HepG2 (cell line): ENCODE data around the gene KLF3. TPM values are rescaled to one million over a fixed set of nuclear protein-coding genes. Genes with fewer than 3 reads are reported as not detected.

Experiments used
- ATAC-seq: fragments of 200-7000 bp; cut with Tn5 transposase; 3 replicates; pipeline ENCODE4 v1.9.1; 2020; ENCODE audit warnings: mild to moderate bottlenecking, moderate library complexity
- BruUV-seq: library from RNA; stranded (reverse); fragments of 400-500 nt; replicated peaks from 2 replicates; lab custom pipeline; 2021; lab: Mats Ljungman, UMichigan
- CTCF ChIA-PET: fragments of 300-600 bp; formaldehyde crosslinking; extraction: SDS; loops from one replicate; lab custom pipeline; 2021; ENCODE audit warnings: low total read pairs, inconsistent platforms, low intra/inter-chr PET ratio; lab: Yijun Ruan, JAX
- POLR2A ChIA-PET: fragments of 350-600 bp; sonication (Branson Sonifier 250); formaldehyde crosslinking; loops from one replicate; lab custom pipeline; 2020; ENCODE audit warnings: antibody characterized with exemption, inconsistent platforms; lab: Yijun Ruan, JAX
- DNase-seq: peaks from one replicate; pipeline ENCODE4 v3.0.0-alpha.2; 2015; ENCODE audit warnings: low spot score
- FAIRE-seq: peaks from 3 replicates; lab custom pipeline; 2011; peaks lifted over from hg19 to GRCh38; lab: Jason Lieb, UNC
- H2AFZ ChIP-seq: one replicate; pipeline ENCODE4 v1.6.1; 2011; ENCODE audit warnings: low read length, inconsistent platforms
- H3K27ac ChIP-seq: fragments of 300-600 bp; 3 replicates; pipeline ENCODE4 v1.8.0; 2011; ENCODE audit warnings: mixed run types, mild to moderate bottlenecking, mixed read lengths, low read length, inconsistent platforms; ENCODE audit not compliant: insufficient read depth; ENCODE audit errors: extremely low read length
- H3K27me3 ChIP-seq, 2 experiments: fragments of 200-600 bp in 1 of 2; 2 replicates in 1 of 2; 3 replicates in 1 of 2; pipeline versions ENCODE4 v1.6.0 to v1.8.0; 2011; ENCODE audit warnings: low read length in 2 of 2, mild to moderate bottlenecking in 2 of 2, moderate library complexity in 2 of 2, inconsistent platforms in 1 of 2; ENCODE audit not compliant: insufficient read depth in 2 of 2, control insufficient read depth in 1 of 2
- H3K36me3 ChIP-seq, 2 experiments: fragments of 200-600 bp in 1 of 2; replicated peaks in 1 of 2; 2 replicates in 1 of 2; 3 replicates in 1 of 2; pipeline versions ENCODE4 v1.5.1 to v1.8.0; 2011; ENCODE audit warnings: low read length in 2 of 2, inconsistent platforms in 1 of 2; ENCODE audit not compliant: insufficient read depth in 2 of 2, control insufficient read depth in 1 of 2
- H3K4me1 ChIP-seq: 2 replicates; pipeline ENCODE4 v1.5.1; 2012; ENCODE audit warnings: low read length, inconsistent platforms; ENCODE audit not compliant: insufficient read depth
- H3K4me2 ChIP-seq: 2 replicates; pipeline ENCODE4 v1.6.0; 2011; ENCODE audit warnings: low read depth, low read length, inconsistent platforms
- H3K4me3 ChIP-seq, 3 experiments: fragments of 200-600 bp in 1 of 3; sonication (generic), shearing (Covaris generic) in 1 of 3; replicated peaks in 1 of 3; 2 replicates each; pipeline ENCODE4 v1.5.1; 2011 to 2016; ENCODE audit warnings: low read length in 3 of 3, inconsistent platforms in 2 of 3, low read depth in 2 of 3, mild to moderate bottlenecking in 2 of 3, control low read depth in 1 of 3, mixed read lengths in 1 of 3; ENCODE audit not compliant: insufficient read depth in 1 of 3
- H3K79me2 ChIP-seq: one replicate; pipeline ENCODE4 v1.6.1; 2011; ENCODE audit warnings: low read length, inconsistent platforms; ENCODE audit not compliant: insufficient read depth
- H3K9ac ChIP-seq: 2 replicates; pipeline ENCODE4 v1.6.0; 2011; ENCODE audit warnings: mild to moderate bottlenecking, low read depth, low read length, inconsistent platforms; ENCODE audit not compliant: insufficient read depth
- H3K9me3 ChIP-seq: 2 replicates; pipeline ENCODE4 v1.5.1; 2012; ENCODE audit warnings: mild to moderate bottlenecking, low read length
- H4K20me1 ChIP-seq: 2 replicates; pipeline ENCODE4 v1.6.0; 2011; ENCODE audit warnings: inconsistent platforms, mild to moderate bottlenecking, low read length, moderate library complexity; ENCODE audit not compliant: insufficient read depth
- ARNT2 ChIP-seq: sonication (generic); formaldehyde crosslinking; IDR thresholded peaks from 2 replicates; pipeline ENCODE4 v1.8.0; 2022; ENCODE audit warnings: mild to moderate bottlenecking, low read depth, missing genetic modification reagents, moderate library complexity
- ATF5 ChIP-seq: sonication (generic); formaldehyde crosslinking; IDR thresholded peaks from 2 replicates; pipeline ENCODE4 v1.4.0; 2020; ENCODE audit warnings: mild to moderate bottlenecking, low read depth, missing genetic modification reagents
- HNRNPL ChIP-seq: fragments of 200-400 bp; formaldehyde crosslinking; IDR thresholded peaks from 2 replicates; pipeline ENCODE4 v1.6.1; 2017; ENCODE audit warnings: mild to moderate bottlenecking, low read depth, low read length
- MAFK ChIP-seq, 2 experiments: IDR thresholded peaks in 1 of 2; conservative IDR thresholded peaks in 1 of 2; 2 replicates each; pipeline ENCODE4 v1.6.1; 2011; ENCODE audit warnings: improper control_type of control experiment in 2 of 2, low read length in 2 of 2
- MED1 ChIP-seq: sonication (generic); formaldehyde crosslinking; IDR thresholded peaks from 2 replicates; pipeline ENCODE4 v1.4.0; 2020; ENCODE audit warnings: missing genetic modification reagents
- MLLT10 ChIP-seq: sonication (generic); formaldehyde crosslinking; IDR thresholded peaks from 2 replicates; pipeline ENCODE4 v1.4.0; 2020; ENCODE audit warnings: missing genetic modification reagents
- MXD1 ChIP-seq: sonication (generic); formaldehyde crosslinking; IDR thresholded peaks from 2 replicates; pipeline ENCODE4 v1.4.0; 2020; ENCODE audit warnings: mild to moderate bottlenecking, missing genetic modification reagents
- POGK ChIP-seq: sonication (generic); formaldehyde crosslinking; conservative IDR thresholded peaks from 2 replicates; pipeline ENCODE4 v1.8.0; 2022; ENCODE audit warnings: mild to moderate bottlenecking, moderate library complexity, missing genetic modification reagents
- PRPF4 ChIP-seq: fragments of 200-400 bp; formaldehyde crosslinking; IDR thresholded peaks from 2 replicates; pipeline ENCODE4 v1.6.1; 2016; ENCODE audit warnings: low read length, low read depth; ENCODE audit not compliant: poor library complexity, severe bottlenecking
- RARA ChIP-seq: IDR thresholded peaks from 2 replicates; pipeline ENCODE4 v1.6.1; 2016; ENCODE audit warnings: missing genetic modification reagents, missing compliant biosample characterization
- SALL1 ChIP-seq: sonication (generic); formaldehyde crosslinking; IDR thresholded peaks from 2 replicates; pipeline ENCODE4 v1.8.0; 2022; ENCODE audit warnings: mild to moderate bottlenecking, missing genetic modification reagents
- SRY ChIP-seq: sonication (generic); formaldehyde crosslinking; IDR thresholded peaks from 2 replicates; pipeline ENCODE4 v1.8.0; 2022; ENCODE audit warnings: mild to moderate bottlenecking, missing genetic modification reagents
- ZNF281 ChIP-seq: sonication (generic); formaldehyde crosslinking; IDR thresholded peaks from 2 replicates; pipeline ENCODE4 v1.4.0; 2020; ENCODE audit warnings: missing genetic modification reagents, borderline replicate concordance
- ZNF547 ChIP-seq: sonication (generic); formaldehyde crosslinking; IDR thresholded peaks from 2 replicates; pipeline ENCODE4 v1.5.1; 2020; ENCODE audit warnings: mild to moderate bottlenecking, missing genetic modification reagents
- WGBS: methylation state at CpG from one replicate; pipeline ENCODE4 v1.1.6; 2017; ENCODE audit warnings: low lambda C conversion rate; 5-methylcytosine and 5-hydroxymethylcytosine counted together
- in situ Hi-C: cut with HindIII; loops from 2 replicates; pipeline ENCODE4 v1.10.0; 2017; ENCODE audit warnings: low pct_unique_long_range_greater_than_20kb; ENCODE audit not compliant: extremely low pct_ligation_motif_present
- intact Hi-C: fragments of 100-400 bp; cut with micrococcal nuclease; formaldehyde crosslinking; loops from one replicate; pipeline ENCODE4 v1.10.0; 2022; ENCODE audit not compliant: unreplicated experiment
- polyA plus RNA-seq, 8 experiments: library from polyadenylated mRNA; depleted of rRNA in 3 of 8; stranded (reverse) in 7 of 8; unstranded in 1 of 8; fragments of >200 nt; fragmentation: Illumina TruSeq in 4 of 8; extraction: Trizol in 4 of 8; gene quantifications; 2 replicates each; pipeline versions ENCODE4 v1.2.1 to v1.2.3, GENCODE V29; 2011 to 2016; ENCODE audit warnings: low read depth in 4 of 8, missing spikeins in 1 of 8, mixed read lengths in 1 of 8; ENCODE audit not compliant: insufficient read depth in 1 of 8
- total RNA-seq, 5 experiments: library from RNA; depleted of rRNA; stranded (reverse); fragments of >200 nt; fragmentation: Illumina TruSeq; extraction: Trizol; gene quantifications; 2 replicates each; pipeline ENCODE4 v1.2.3, GENCODE V29; 2016; ENCODE audit warnings: low read depth in 1 of 5

The KLF3 gene
- total and polyA plus RNA-seq, 2 of the 13 experiments (the other 11 are each of a cell fraction or from before 2014, with no cell fraction given), result 29.1 to 37.8 TPM

- no peak for TF ChIP-seq MAFK (conservative IDR thresholded peaks at IDR 0.05 in 1 of 2, IDR thresholded peaks at IDR 0.05 in 1 of 2; ENCODE audit: low read length in 2 of 2)
Observed at GRCh38 chr4:38663090-38663800, 754 bp upstream of the KLF3 start (continued).

GRCh38 chr4:38664706-38665401, 855 bp downstream of the KLF3 start:
- no TSS peak for BruUV-seq
- no peak overlapping the region for H2AFZ ChIP-seq
- no peaks in the 10 kb centered on the region for H3K9me3 ChIP-seq
- no CpG with 5 or more reads among the region's 53 CpGs for WGBS
- in situ Hi-C loops, result no loop called here
- H3K79me2 ChIP-seq, result peaks cover 64% of the 10 kb centered on the region
- no peaks in the 10 kb centered on the region; a peak in 1 of 5 replicates for H3K27me3 ChIP-seq
- H3K27ac ChIP-seq, result peak overlapping the region; percentile 96
- DNase-seq, result peak; percentile 52
- ChIA-PET POLR2A (interaction anchor here (0.9 to 1.2 kb wide), 5 partner anchors 10 to 531 kb away, joined by 3 to 6 read pairs (median 6); no protein-coding TSS in a partner anchor), CTCF (no interaction called here)
- peaks cover 0 to 1% of the 10 kb centered on the region in 2 experiments; a peak in 2 of 5 replicates for H3K36me3 ChIP-seq
- intact Hi-C loops, result loop anchor here (5.0 to 10.0 kb wide), 3 partner anchors 380 to 980 kb away; partner anchors contain the start of gene RELL1
- H3K4me1 ChIP-seq, result peaks cover 30% of the 10 kb centered on the region
- H3K4me3 ChIP-seq, result peak overlapping the region; percentile 77 to 99 (median 90)
- H4K20me1 ChIP-seq, result no peaks in the 10 kb centered on the region; the same call in 1 of the 2 replicates
- peak overlapping the region; percentile 95 for H3K9ac ChIP-seq
- no peak for FAIRE-seq
- peak; percentile 31 for ATAC-seq
- H3K4me2 ChIP-seq, result peak overlapping the region; percentile 96
- TF ChIP-seq MXD1 (CRISPR knock-in tag) (no peak), POGK (0 out of 2 replicates have a peak, but pooled peaks have one; percentile 19), PRPF4 (no peak), HNRNPL (no peak), SALL1 (CRISPR knock-in tag) (peak; percentile 57), SRY (CRISPR knock-in tag) (0 out of 2 replicates have a peak, but pooled peaks have one; percentile 27), ARNT2 (no peak), ATF5 (no peak), RARA (no peak), MED1 (peak; percentile 12), ZNF547 (CRISPR knock-in tag) (no peak), ZNF281 (CRISPR knock-in tag) (peak; percentile 68; the same call in 1 of the 2 replicates), MLLT10 (CRISPR knock-in tag) (0 out of 2 replicates have a peak, but pooled peaks have one; percentile 59)
